HL-60 (cell line): ENCODE results near the gene KDM4C.
A peak's percentile ranks its signal among the peaks of the same experiment; 100 is the strongest.

Experiments
- DNase-seq, 2 experiments: peaks; one replicate each; pipeline ENCODE4 v3.0.0-alpha.2; 2010 to 2020; ENCODE audit warnings: low read depth in 1 of 2, low spot score in 1 of 2
- H3K27ac ChIP-seq: fragments of 250-450 bp; sonication (Bioruptor Pico); replicated peaks from 2 replicates; pipeline ENCODE4 v1.5.1; 2020; ENCODE audit warnings: mild to moderate bottlenecking, moderate library complexity
- H3K27me3 ChIP-seq: fragments of 250-450 bp; sonication (Bioruptor Pico); 2 replicates; pipeline ENCODE4 v1.5.1; 2021; ENCODE audit warnings: mild to moderate bottlenecking, moderate library complexity; ENCODE audit not compliant: insufficient read depth, poor library complexity, severe bottlenecking
- H3K4me3 ChIP-seq: replicated peaks from 2 replicates; pipeline ENCODE4 v1.5.1; 2011; ENCODE audit warnings: mild to moderate bottlenecking, control low read depth, low read length; ENCODE audit not compliant: insufficient read depth
- GABPA ChIP-seq: IDR thresholded peaks from 2 replicates; pipeline ENCODE4 v1.6.1; 2012; ENCODE audit warnings: low read depth
- POLR2AphosphoS5 ChIP-seq: IDR thresholded peaks from 2 replicates; pipeline ENCODE4 v1.6.1; 2012; ENCODE audit warnings: low read depth
- SPI1 ChIP-seq: IDR thresholded peaks from 2 replicates; pipeline ENCODE4 v1.6.1; 2012; ENCODE audit warnings: low read depth, mild to moderate bottlenecking, borderline replicate concordance
- TF ChIP-seq, protein P1 (sequence below): IDR thresholded peaks from 2 replicates; pipeline ENCODE4 v1.6.1; 2012; ENCODE audit warnings: low read depth; ENCODE audit not compliant: insufficient replicate concordance
- TF ChIP-seq, protein P2 (sequence below): IDR thresholded peaks from one replicate; pipeline ENCODE4 v1.5.1; 2011; ENCODE audit warnings: low read length, control low read depth, inconsistent platforms; ENCODE audit not compliant: insufficient read depth

The KDM4C gene

DNA sequence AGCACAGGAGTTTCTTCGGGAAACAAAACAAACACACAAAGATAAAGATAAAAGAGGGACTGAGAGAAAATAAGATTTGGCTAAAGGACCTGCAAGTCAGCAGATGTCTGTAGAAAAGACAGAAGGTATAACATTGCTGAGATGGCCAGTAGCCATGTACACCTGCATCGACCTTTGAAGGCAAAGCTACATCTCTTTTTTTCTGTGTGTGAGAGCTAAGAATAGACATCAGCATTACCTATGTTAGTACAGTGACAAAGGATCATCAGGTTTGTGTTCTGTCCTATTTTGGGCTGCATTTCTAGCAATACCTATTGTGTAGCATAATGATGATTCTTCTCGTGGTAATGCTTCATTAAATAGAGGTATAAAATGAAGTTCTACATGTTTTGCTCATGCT, 64.9 kb downstream of the KDM4C start:
- Histone ChIP-seq H3K4me3 (no peak overlapping the region), H3K27me3 (no peaks in the 10 kb centered on the region), H3K27ac (no peak overlapping the region)
- no peak for DNase-seq
- TF ChIP-seq POLR2AphosphoS5 = no peak
- TF ChIP-seq, protein P1, sequence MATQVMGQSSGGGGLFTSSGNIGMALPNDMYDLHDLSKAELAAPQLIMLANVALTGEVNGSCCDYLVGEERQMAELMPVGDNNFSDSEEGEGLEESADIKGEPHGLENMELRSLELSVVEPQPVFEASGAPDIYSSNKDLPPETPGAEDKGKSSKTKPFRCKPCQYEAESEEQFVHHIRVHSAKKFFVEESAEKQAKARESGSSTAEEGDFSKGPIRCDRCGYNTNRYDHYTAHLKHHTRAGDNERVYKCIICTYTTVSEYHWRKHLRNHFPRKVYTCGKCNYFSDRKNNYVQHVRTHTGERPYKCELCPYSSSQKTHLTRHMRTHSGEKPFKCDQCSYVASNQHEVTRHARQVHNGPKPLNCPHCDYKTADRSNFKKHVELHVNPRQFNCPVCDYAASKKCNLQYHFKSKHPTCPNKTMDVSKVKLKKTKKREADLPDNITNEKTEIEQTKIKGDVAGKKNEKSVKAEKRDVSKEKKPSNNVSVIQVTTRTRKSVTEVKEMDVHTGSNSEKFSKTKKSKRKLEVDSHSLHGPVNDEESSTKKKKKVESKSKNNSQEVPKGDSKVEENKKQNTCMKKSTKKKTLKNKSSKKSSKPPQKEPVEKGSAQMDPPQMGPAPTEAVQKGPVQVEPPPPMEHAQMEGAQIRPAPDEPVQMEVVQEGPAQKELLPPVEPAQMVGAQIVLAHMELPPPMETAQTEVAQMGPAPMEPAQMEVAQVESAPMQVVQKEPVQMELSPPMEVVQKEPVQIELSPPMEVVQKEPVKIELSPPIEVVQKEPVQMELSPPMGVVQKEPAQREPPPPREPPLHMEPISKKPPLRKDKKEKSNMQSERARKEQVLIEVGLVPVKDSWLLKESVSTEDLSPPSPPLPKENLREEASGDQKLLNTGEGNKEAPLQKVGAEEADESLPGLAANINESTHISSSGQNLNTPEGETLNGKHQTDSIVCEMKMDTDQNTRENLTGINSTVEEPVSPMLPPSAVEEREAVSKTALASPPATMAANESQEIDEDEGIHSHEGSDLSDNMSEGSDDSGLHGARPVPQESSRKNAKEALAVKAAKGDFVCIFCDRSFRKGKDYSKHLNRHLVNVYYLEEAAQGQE = no peak
- TF ChIP-seq, protein P2, sequence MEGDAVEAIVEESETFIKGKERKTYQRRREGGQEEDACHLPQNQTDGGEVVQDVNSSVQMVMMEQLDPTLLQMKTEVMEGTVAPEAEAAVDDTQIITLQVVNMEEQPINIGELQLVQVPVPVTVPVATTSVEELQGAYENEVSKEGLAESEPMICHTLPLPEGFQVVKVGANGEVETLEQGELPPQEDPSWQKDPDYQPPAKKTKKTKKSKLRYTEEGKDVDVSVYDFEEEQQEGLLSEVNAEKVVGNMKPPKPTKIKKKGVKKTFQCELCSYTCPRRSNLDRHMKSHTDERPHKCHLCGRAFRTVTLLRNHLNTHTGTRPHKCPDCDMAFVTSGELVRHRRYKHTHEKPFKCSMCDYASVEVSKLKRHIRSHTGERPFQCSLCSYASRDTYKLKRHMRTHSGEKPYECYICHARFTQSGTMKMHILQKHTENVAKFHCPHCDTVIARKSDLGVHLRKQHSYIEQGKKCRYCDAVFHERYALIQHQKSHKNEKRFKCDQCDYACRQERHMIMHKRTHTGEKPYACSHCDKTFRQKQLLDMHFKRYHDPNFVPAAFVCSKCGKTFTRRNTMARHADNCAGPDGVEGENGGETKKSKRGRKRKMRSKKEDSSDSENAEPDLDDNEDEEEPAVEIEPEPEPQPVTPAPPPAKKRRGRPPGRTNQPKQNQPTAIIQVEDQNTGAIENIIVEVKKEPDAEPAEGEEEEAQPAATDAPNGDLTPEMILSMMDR = no peak
- TF ChIP-seq SPI1 = no peak
- no peak for TF ChIP-seq GABPA

GRCh38 chr9:6827439-6828145, 69.8 kb downstream of the KDM4C start:
- DNase-seq = peak in 1 of 2 experiments; percentile 43
- TF ChIP-seq GABPA (no peak), POLR2AphosphoS5 (no peak), SPI1 (no peak)
- TF ChIP-seq, protein P2 = peak; percentile 6
- TF ChIP-seq, protein P1 = no peak
- H3K27ac ChIP-seq = no peak overlapping the region
- no peak overlapping the region for H3K4me3 ChIP-seq
- H3K27me3 ChIP-seq = no peaks in the 10 kb centered on the region

- TF ChIP-seq GABPA (no peak), POLR2AphosphoS5 (no peak), SPI1 (no peak)
- TF ChIP-seq, protein P2 = no peak
- TF ChIP-seq, protein P1 = no peak
- DNase-seq = no peak
- Histone ChIP-seq H3K27ac (no peak overlapping the region), H3K4me3 (no peak overlapping the region), H3K27me3 (no peaks in the 10 kb centered on the region)
Measured at GRCh38 chr9:6829027-6829426, 71.3 kb downstream of the KDM4C start.
